ENCODE data around the gene CRYGC. TPM values are rescaled to one million over a fixed set of nuclear protein-coding genes. Genes with fewer than 3 reads are reported as not detected.

CRYGC gene
- total and polyA plus RNA-seq, 10 donors = not detected

GRCh38 chr2:208147759-208148158 lies 18.1 kb upstream of the CRYGC start:
- no peak overlapping the region for H3K4me3 ChIP-seq
- H3K9me3 ChIP-seq = peaks cover 0 to 13% (median 6%) of the 10 kb centered on the region in 8 donors
- H3K27me3 ChIP-seq (replicated peaks in 1 of 7) = no peaks in the 10 kb centered on the region
- TF ChIP-seq POLR2A (IDR thresholded peaks at IDR 0.05) (no peak), POLR2AphosphoS5 (IDR thresholded peaks at IDR 0.05) (no peak)
- TF ChIP-seq, protein P1, sequence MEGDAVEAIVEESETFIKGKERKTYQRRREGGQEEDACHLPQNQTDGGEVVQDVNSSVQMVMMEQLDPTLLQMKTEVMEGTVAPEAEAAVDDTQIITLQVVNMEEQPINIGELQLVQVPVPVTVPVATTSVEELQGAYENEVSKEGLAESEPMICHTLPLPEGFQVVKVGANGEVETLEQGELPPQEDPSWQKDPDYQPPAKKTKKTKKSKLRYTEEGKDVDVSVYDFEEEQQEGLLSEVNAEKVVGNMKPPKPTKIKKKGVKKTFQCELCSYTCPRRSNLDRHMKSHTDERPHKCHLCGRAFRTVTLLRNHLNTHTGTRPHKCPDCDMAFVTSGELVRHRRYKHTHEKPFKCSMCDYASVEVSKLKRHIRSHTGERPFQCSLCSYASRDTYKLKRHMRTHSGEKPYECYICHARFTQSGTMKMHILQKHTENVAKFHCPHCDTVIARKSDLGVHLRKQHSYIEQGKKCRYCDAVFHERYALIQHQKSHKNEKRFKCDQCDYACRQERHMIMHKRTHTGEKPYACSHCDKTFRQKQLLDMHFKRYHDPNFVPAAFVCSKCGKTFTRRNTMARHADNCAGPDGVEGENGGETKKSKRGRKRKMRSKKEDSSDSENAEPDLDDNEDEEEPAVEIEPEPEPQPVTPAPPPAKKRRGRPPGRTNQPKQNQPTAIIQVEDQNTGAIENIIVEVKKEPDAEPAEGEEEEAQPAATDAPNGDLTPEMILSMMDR (IDR thresholded peaks at IDR 0.05 in 8 of 11, conservative IDR thresholded peaks at IDR 0.05 in 3 of 11) = no peak
- no peaks in the 10 kb centered on the region for H3K36me3 ChIP-seq
- no peaks in the 10 kb centered on the region for H3K4me1 ChIP-seq
- intact Hi-C loops (cut with DNase I; ENCODE audit: low total_unique reads) = no loop called here
- no peak for DNase-seq
- WGBS, 5 donors = 82 to 90% (median 87%) methylated on average over 3 of the region's 3 CpGs
- H3K27ac ChIP-seq = no peak overlapping the region

DNA sequence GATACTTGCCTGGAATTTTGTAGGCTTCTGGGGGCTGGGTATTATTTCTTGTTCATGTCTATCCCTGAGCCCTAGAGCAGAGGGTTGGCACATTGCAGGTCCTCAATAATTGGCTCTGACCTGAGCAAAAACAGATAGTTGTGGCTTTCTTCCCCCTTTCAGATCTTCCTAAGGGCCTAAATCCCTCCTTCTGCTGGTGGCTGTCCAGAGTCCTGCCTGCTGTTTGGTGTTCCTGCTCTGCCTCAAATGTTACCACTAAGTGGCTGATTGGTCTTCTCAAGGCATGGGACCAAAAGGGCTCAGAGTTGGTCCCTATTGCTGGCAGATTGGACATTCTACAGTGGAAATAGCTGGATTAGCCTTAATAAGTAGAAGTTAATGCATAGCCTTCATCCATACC lies 17.4 kb upstream of the CRYGC start:
- no peaks in the 10 kb centered on the region for H3K4me1 ChIP-seq
- H3K27me3 ChIP-seq (replicated peaks in 1 of 7) = no peaks in the 10 kb centered on the region
- TF ChIP-seq, protein P1 (IDR thresholded peaks at IDR 0.05 in 8 of 11, conservative IDR thresholded peaks at IDR 0.05 in 3 of 11) = no peak
- TF ChIP-seq POLR2A (IDR thresholded peaks at IDR 0.05) (no peak), POLR2AphosphoS5 (IDR thresholded peaks at IDR 0.05) (no peak)
- no peak for DNase-seq
- peaks cover 0 to 11% (median 6%) of the 10 kb centered on the region in 8 donors for H3K9me3 ChIP-seq
- H3K27ac ChIP-seq = no peak overlapping the region
- no peak overlapping the region for H3K4me3 ChIP-seq
- intact Hi-C loops (cut with DNase I; ENCODE audit: low total_unique reads) = no loop called here
- no peaks in the 10 kb centered on the region for H3K36me3 ChIP-seq

DNA sequence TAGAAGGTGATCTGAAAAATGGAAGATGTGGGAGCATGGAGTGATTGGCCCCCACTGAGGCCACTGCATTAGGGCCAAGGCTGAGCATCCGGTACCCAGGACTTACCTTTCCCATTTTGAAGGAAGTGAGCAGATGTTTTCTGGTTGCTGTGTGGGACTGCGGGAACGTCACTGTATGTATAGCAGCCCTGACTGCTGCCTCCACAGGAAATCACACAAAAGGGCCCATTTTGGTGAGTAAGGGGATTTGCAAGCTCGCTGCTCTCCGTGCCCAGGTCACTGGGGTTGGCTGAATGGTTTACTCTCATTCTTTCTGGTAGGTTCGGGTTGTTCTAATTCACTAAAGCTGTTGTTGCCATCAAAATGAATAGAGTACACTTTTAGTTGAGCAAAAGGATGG lies 16.4 kb upstream of the CRYGC start, which contains the start of gene CRYGB:
Gene CRYGB, minus strand, starts transcription at position 153 of the 400 bp plus-strand sequence. Its CDS starts 38 bp downstream, at position 115.
- Histone ChIP-seq H3K9me3 (peaks cover 0 to 1% (median 0%) of the 10 kb centered on the region in 8 donors), H3K27ac (no peak within 1 kb of the TSS), H3K4me1 (no peaks in the 10 kb centered on the region), H3K27me3 (replicated peaks in 1 of 7) (no peaks in the 10 kb centered on the region), H3K4me3 (no peak within 1 kb of the TSS), H3K36me3 (no peaks in the 10 kb centered on the region)
- TF ChIP-seq, protein P1 (IDR thresholded peaks at IDR 0.05 in 8 of 11, conservative IDR thresholded peaks at IDR 0.05 in 3 of 11) = no peak
- no peak for TF ChIP-seq POLR2A (IDR thresholded peaks at IDR 0.05)
- no peak for TF ChIP-seq POLR2AphosphoS5 (IDR thresholded peaks at IDR 0.05)
- intact Hi-C loops (cut with DNase I; ENCODE audit: low total_unique reads) = no loop called here
- 58 to 90% (median 66%) methylated on average over 6 of the region's 6 CpGs for WGBS, 5 donors
- no peak for DNase-seq

- Histone ChIP-seq H3K27ac (no peak overlapping the region), H3K4me3 (no peak overlapping the region), H3K36me3 (no peaks in the 10 kb centered on the region), H3K4me1 (no peaks in the 10 kb centered on the region), H3K9me3 (peaks cover 0 to 6% (median 2%) of the 10 kb centered on the region in 8 donors), H3K27me3 (replicated peaks in 1 of 7) (no peaks in the 10 kb centered on the region)
- no peak for DNase-seq
- WGBS, 5 donors = 64 to 94% (median 78%) methylated on average over 12 to 14 of the region's 14 CpGs
- TF ChIP-seq POLR2AphosphoS5 (IDR thresholded peaks at IDR 0.05) = no peak
- TF ChIP-seq, protein P1 (IDR thresholded peaks at IDR 0.05 in 8 of 11, conservative IDR thresholded peaks at IDR 0.05 in 3 of 11) = no peak
- no peak for TF ChIP-seq POLR2A (IDR thresholded peaks at IDR 0.05)
- intact Hi-C loops (cut with DNase I; ENCODE audit: low total_unique reads) = no loop called here
Observed at GRCh38 chr2:208142925-208143799, 13.5 kb upstream of the CRYGC start.

All from spleen (tissue), 11 donors.